ENCODE data around the gene DLGAP4.

Gene DLGAP4

DNA sequence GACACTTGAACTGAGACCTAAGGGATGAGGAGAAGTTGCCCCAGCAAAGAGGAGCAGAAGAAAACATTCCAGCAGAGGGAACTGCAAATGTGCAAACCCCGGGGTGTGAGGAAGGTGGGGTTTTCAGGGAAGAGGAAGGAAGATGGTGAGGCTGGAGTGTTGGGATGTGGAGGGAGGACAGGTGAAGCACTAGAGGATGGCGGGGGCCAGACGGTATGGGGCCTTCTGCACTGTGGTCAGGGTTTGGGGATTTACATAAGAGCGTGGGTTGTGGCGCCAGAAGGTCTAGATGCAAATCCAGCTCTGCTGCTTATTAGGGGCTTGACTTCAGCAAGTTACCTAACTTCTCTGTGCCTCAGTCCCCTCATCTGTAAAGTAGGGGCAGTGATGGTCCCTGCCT, 16.0 kb downstream of the DLGAP4 start:
- ATAC-seq: no peak
- TF ChIP-seq ZFP30 (CRISPR knock-in tag; IDR thresholded peaks at IDR 0.05): no peak

DNA sequence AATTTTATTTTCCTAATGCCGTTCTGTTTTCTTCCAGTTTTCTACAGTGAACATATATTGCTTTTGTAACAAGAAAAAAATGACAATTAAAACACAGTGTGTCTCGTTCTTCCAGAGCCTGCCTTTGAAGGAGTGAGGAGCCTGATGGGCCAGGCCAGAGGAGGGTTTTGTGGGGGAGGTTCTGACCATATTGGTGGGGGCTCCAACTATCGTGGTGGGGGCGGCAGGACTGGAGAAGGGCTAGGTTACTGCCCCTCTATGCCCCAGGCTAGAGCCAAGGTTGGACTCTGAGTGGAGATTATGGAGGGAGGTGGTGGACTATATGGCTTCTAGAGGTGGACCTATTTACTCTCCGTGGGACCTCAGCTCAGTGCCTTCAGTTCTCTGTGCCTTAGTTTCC, 24.0 kb downstream of the DLGAP4 start:
- ATAC-seq: no peak
- TF ChIP-seq ZNF70 (CRISPR knock-in tag; IDR thresholded peaks at IDR 0.05) (no peak), GLIS3 (CRISPR knock-in tag; IDR thresholded peaks at IDR 0.05) (no peak)

DNA sequence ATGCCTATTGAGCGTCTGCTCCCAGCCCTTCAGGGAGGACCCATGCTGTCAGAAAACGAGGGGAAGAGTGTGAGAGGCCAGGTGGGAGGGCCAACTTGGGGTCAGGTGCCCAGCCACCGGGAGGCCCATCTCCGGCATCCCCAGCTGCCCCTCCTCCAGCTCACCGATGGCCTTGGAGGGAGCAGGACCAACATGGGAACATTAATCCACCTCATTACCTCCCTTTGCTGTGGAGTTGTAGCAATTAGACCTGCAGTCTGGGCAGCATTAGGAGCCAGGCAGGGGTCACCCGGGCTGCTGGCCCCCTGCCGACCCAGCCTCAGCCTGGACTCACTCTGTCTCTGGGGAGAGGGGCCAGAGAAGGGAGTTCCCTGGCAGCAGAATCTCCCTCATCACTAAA, 25.1 kb downstream of the DLGAP4 start:
- no peak for ATAC-seq
- TF ChIP-seq, protein P1, sequence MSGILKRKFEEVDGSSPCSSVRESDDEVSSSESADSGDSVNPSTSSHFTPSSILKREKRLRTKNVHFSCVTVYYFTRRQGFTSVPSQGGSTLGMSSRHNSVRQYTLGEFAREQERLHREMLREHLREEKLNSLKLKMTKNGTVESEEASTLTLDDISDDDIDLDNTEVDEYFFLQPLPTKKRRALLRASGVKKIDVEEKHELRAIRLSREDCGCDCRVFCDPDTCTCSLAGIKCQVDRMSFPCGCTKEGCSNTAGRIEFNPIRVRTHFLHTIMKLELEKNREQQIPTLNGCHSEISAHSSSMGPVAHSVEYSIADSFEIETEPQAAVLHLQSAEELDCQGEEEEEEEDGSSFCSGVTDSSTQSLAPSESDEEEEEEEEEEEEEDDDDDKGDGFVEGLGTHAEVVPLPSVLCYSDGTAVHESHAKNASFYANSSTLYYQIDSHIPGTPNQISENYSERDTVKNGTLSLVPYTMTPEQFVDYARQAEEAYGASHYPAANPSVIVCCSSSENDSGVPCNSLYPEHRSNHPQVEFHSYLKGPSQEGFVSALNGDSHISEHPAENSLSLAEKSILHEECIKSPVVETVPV (CRISPR knock-in tag; IDR thresholded peaks at IDR 0.05): no peak
- TF ChIP-seq, protein P2, sequence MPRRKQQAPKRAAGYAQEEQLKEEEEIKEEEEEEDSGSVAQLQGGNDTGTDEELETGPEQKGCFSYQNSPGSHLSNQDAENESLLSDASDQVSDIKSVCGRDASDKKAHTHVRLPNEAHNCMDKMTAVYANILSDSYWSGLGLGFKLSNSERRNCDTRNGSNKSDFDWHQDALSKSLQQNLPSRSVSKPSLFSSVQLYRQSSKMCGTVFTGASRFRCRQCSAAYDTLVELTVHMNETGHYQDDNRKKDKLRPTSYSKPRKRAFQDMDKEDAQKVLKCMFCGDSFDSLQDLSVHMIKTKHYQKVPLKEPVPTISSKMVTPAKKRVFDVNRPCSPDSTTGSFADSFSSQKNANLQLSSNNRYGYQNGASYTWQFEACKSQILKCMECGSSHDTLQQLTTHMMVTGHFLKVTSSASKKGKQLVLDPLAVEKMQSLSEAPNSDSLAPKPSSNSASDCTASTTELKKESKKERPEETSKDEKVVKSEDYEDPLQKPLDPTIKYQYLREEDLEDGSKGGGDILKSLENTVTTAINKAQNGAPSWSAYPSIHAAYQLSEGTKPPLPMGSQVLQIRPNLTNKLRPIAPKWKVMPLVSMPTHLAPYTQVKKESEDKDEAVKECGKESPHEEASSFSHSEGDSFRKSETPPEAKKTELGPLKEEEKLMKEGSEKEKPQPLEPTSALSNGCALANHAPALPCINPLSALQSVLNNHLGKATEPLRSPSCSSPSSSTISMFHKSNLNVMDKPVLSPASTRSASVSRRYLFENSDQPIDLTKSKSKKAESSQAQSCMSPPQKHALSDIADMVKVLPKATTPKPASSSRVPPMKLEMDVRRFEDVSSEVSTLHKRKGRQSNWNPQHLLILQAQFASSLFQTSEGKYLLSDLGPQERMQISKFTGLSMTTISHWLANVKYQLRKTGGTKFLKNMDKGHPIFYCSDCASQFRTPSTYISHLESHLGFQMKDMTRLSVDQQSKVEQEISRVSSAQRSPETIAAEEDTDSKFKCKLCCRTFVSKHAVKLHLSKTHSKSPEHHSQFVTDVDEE (CRISPR knock-in tag; IDR thresholded peaks at IDR 0.05): no peak

DNA sequence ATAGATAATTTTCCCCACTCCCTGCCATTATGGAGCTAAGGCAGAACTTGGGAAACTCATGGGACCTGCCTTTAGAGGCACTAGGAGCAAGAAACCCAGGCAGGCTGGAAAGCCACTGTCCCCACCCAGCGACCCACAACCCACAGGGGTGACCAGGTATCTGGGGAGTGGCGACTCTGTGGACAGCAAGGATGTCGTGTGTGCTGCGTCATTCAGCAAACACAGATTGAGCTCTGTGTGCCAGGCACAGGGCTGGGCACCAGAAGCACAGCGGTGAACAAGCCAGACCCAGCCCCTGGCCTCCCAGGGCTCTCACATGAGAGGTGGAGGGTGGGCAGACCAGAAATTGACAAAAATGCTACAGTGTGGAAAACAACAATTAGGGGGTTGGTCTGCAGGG, 27.7 kb downstream of the DLGAP4 start:
- TF ChIP-seq ZFP3 (CRISPR knock-in tag; IDR thresholded peaks at IDR 0.05) (no peak), PATZ1 (CRISPR knock-in tag; IDR thresholded peaks at IDR 0.05; ENCODE audit: borderline replicate concordance) (no peak), RARB (CRISPR knock-in tag; IDR thresholded peaks at IDR 0.05) (no peak), ZNF8 (CRISPR knock-in tag; IDR thresholded peaks at IDR 0.05) (no peak), ESRRG (CRISPR knock-in tag; IDR thresholded peaks at IDR 0.05) (no peak), GLIS3 (CRISPR knock-in tag; IDR thresholded peaks at IDR 0.05) (no peak)
- TF ChIP-seq, protein P1 (CRISPR knock-in tag; IDR thresholded peaks at IDR 0.05): no peak
- ATAC-seq: no peak

- no peak for ATAC-seq
- TF ChIP-seq ZNF8 (CRISPR knock-in tag; IDR thresholded peaks at IDR 0.05) (no peak), TCF4 (CRISPR knock-in tag; IDR thresholded peaks at IDR 0.05; ENCODE audit: borderline replicate concordance) (no peak), ZFP3 (CRISPR knock-in tag; IDR thresholded peaks at IDR 0.05) (no peak), TOX (CRISPR knock-in tag; IDR thresholded peaks at IDR 0.05; ENCODE audit: borderline replicate concordance) (no peak), OSR1 (CRISPR knock-in tag; IDR thresholded peaks at IDR 0.05) (no peak), PATZ1 (CRISPR knock-in tag; IDR thresholded peaks at IDR 0.05; ENCODE audit: borderline replicate concordance) (no peak), POU6F1 (CRISPR knock-in tag; IDR thresholded peaks at IDR 0.05; ENCODE audit: borderline replicate concordance, low read depth) (no peak), SNAI2 (CRISPR knock-in tag; IDR thresholded peaks at IDR 0.05) (no peak), ARNTL (CRISPR knock-in tag; IDR thresholded peaks at IDR 0.05; ENCODE audit: borderline replicate concordance, low read depth) (no peak), ZNF70 (CRISPR knock-in tag; IDR thresholded peaks at IDR 0.05) (no peak), BACH2 (CRISPR knock-in tag; IDR thresholded peaks at IDR 0.05; ENCODE audit: borderline replicate concordance) (no peak), GLIS3 (CRISPR knock-in tag; IDR thresholded peaks at IDR 0.05) (no peak), PPARA (CRISPR knock-in tag; IDR thresholded peaks at IDR 0.05; ENCODE audit: borderline replicate concordance) (no peak), CSDC2 (CRISPR knock-in tag; IDR thresholded peaks at IDR 0.05) (no peak), ZNF565 (CRISPR knock-in tag; conservative IDR thresholded peaks at IDR 0.05; ENCODE audit: low read depth) (no peak)
- TF ChIP-seq, protein P3, sequence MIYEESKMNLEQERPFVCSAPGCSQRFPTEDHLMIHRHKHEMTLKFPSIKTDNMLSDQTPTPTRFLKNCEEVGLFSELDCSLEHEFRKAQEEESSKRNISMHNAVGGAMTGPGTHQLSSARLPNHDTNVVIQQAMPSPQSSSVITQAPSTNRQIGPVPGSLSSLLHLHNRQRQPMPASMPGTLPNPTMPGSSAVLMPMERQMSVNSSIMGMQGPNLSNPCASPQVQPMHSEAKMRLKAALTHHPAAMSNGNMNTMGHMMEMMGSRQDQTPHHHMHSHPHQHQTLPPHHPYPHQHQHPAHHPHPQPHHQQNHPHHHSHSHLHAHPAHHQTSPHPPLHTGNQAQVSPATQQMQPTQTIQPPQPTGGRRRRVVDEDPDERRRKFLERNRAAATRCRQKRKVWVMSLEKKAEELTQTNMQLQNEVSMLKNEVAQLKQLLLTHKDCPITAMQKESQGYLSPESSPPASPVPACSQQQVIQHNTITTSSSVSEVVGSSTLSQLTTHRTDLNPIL (CRISPR knock-in tag; IDR thresholded peaks at IDR 0.05; ENCODE audit: low read depth): no peak
These were observed 28.4 kb downstream of the DLGAP4 start for GRCh38 chr20:36334281-36335205.

Measured in SK-N-SH treated with all-trans-retinoic acid at 6 μM for 48 hours (cell line).